CD4-positive, CD25-positive, alpha-beta regulatory T cell (primary cell): ENCODE results near the gene MYBPC2. TPM values are rescaled to one million over a fixed set of nuclear protein-coding genes. Genes with fewer than 3 reads are reported as not detected.

Experiments used
- ATAC-seq, 2 donors: fragments of 150-1000 bp; cut with Tn5 transposase; one replicate each; pipeline ENCODE4 v1.10.0; 2021; ENCODE audit warnings: low read depth in 2 of 2, moderate number of reproducible peaks in 2 of 2, moderate library complexity in 1 of 2
- DNase-seq, 3 donors: peaks; one replicate each; pipeline versions ENCODE4 v3.0.0 to v3.0.0-alpha.2; 2012 to 2022; ENCODE audit warnings: mixed read lengths in 1 of 3
- H3K27ac ChIP-seq: one replicate; pipeline ENCODE4 v1.7.0; 2013; ENCODE audit warnings: mild to moderate bottlenecking, low read length; ENCODE audit not compliant: insufficient read depth, poor library complexity, severe bottlenecking
- H3K27me3 ChIP-seq: one replicate; pipeline ENCODE4 v1.7.0; 2013; ENCODE audit warnings: low read length; ENCODE audit not compliant: control insufficient read depth, insufficient read depth
- H3K36me3 ChIP-seq: one replicate; pipeline ENCODE4 v1.7.0; 2013; ENCODE audit warnings: mild to moderate bottlenecking, low read length, moderate library complexity; ENCODE audit not compliant: control insufficient read depth, insufficient read depth
- H3K4me1 ChIP-seq: 2 replicates; pipeline ENCODE4 v1.7.0; 2013; ENCODE audit warnings: mild to moderate bottlenecking, low read length; ENCODE audit not compliant: insufficient read depth, control insufficient read depth, poor library complexity, severe bottlenecking
- H3K4me3 ChIP-seq: one replicate; pipeline ENCODE4 v1.7.0; 2013; ENCODE audit warnings: low read depth, mild to moderate bottlenecking, low read length, moderate library complexity
- H3K9me3 ChIP-seq, 2 experiments: 1 replicate in 1 of 2; 2 replicates in 1 of 2; pipeline ENCODE4 v1.7.0; 2013; ENCODE audit warnings: low read length in 2 of 2, mild to moderate bottlenecking in 1 of 2, moderate library complexity in 1 of 2; ENCODE audit not compliant: control insufficient read depth in 2 of 2
- H3K27ac Mint-ChIP-seq, 3 donors: one replicate each; pipeline ENCODE4 v1.8.0; 2020 to 2022; ENCODE audit warnings: mild to moderate bottlenecking in 3 of 3, mixed read lengths in 3 of 3, moderate library complexity in 2 of 3
- H3K27me3 Mint-ChIP-seq: one replicate; pipeline ENCODE4 v1.8.0; 2022; ENCODE audit warnings: mild to moderate bottlenecking, mixed read lengths
- H3K36me3 Mint-ChIP-seq: one replicate; pipeline ENCODE4 v1.8.0; 2020; ENCODE audit warnings: mixed read lengths
- H3K4me1 Mint-ChIP-seq, 4 donors: one replicate each; pipeline ENCODE4 v1.8.0; 2020 to 2022; ENCODE audit warnings: mixed read lengths in 4 of 4, mild to moderate bottlenecking in 1 of 4
- H3K4me3 Mint-ChIP-seq, 4 donors: one replicate each; pipeline ENCODE4 v1.8.0; 2020 to 2022; ENCODE audit warnings: mild to moderate bottlenecking in 4 of 4, mixed read lengths in 4 of 4, moderate library complexity in 3 of 4
- H3K9me3 Mint-ChIP-seq, 7 donors: one replicate each; pipeline ENCODE4 v1.8.0; 2020 to 2022; ENCODE audit warnings: mixed read lengths in 7 of 7, mild to moderate bottlenecking in 3 of 7, moderate library complexity in 2 of 7
- polyA plus RNA-seq, 4 donors: library from polyadenylated mRNA; unstranded; fragments of 300-500 nt; fragmentation: Illumina TruSeq; gene quantifications; one replicate each; pipeline ENCODE4 v1.2.3, GENCODE V29; 2021
- total RNA-seq: library from RNA; stranded (reverse); gene quantifications from one replicate; pipeline ENCODE4 v1.2.3, GENCODE V29; 2022

MYBPC2 gene
- total and polyA plus RNA-seq, 5 donors from 2014 or later, result 0.23 to 0.49 TPM; not detected in 3

GRCh38 chr19:50413096-50413495, 19.6 kb upstream of the MYBPC2 start:
- ATAC-seq, result no peak
- Histone ChIP-seq H3K27me3 (no peaks in the 10 kb centered on the region), H3K36me3 (no peaks in the 10 kb centered on the region), H3K4me3 (no peak overlapping the region), H3K4me1 (peaks cover 5% of the 10 kb centered on the region), H3K27ac (no peak overlapping the region), H3K9me3 (no peaks in the 10 kb centered on the region)
- Mint-ChIP-seq H3K9me3 (no peaks in the 10 kb centered on the region), H3K4me3 (no peak overlapping the region), H3K4me1 (no peaks in the 10 kb centered on the region), H3K36me3 (no peaks in the 10 kb centered on the region), H3K27me3 (no peaks in the 10 kb centered on the region), H3K27ac (no peak overlapping the region)
- no peak for DNase-seq

DNA sequence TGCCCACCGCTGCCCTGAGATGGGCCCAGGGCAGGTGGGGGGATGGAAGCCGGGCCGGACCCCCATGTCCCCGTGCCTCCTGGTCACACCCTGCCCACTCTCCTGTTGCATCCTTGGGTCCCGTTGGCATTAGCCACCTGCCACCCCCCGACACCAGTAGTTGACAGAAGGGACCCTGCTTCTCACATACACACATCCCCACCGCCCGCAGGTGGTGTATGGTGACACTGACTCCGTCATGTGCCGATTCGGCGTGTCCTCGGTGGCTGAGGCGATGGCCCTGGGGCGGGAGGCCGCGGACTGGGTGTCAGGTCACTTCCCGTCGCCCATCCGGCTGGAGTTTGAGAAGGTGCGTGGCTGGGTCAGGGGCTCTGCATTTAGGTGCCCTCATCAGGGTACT, 19.2 kb upstream of the MYBPC2 start:
- H3K27ac Mint-ChIP-seq, result no peak overlapping the region
- DNase-seq (no peak), ATAC-seq (no peak)
- no peak overlapping the region for H3K4me3 Mint-ChIP-seq
- H3K9me3 Mint-ChIP-seq, result no peaks in the 10 kb centered on the region
- no peak overlapping the region for H3K27ac ChIP-seq
- H3K4me1 ChIP-seq, result peaks cover 5% of the 10 kb centered on the region
- H3K4me1 Mint-ChIP-seq, result no peaks in the 10 kb centered on the region
- no peaks in the 10 kb centered on the region for H3K27me3 ChIP-seq
- H3K36me3 Mint-ChIP-seq, result no peaks in the 10 kb centered on the region
- H3K27me3 Mint-ChIP-seq, result no peaks in the 10 kb centered on the region
- no peak overlapping the region for H3K4me3 ChIP-seq
- no peaks in the 10 kb centered on the region for H3K9me3 ChIP-seq
- no peaks in the 10 kb centered on the region for H3K36me3 ChIP-seq

DNA sequence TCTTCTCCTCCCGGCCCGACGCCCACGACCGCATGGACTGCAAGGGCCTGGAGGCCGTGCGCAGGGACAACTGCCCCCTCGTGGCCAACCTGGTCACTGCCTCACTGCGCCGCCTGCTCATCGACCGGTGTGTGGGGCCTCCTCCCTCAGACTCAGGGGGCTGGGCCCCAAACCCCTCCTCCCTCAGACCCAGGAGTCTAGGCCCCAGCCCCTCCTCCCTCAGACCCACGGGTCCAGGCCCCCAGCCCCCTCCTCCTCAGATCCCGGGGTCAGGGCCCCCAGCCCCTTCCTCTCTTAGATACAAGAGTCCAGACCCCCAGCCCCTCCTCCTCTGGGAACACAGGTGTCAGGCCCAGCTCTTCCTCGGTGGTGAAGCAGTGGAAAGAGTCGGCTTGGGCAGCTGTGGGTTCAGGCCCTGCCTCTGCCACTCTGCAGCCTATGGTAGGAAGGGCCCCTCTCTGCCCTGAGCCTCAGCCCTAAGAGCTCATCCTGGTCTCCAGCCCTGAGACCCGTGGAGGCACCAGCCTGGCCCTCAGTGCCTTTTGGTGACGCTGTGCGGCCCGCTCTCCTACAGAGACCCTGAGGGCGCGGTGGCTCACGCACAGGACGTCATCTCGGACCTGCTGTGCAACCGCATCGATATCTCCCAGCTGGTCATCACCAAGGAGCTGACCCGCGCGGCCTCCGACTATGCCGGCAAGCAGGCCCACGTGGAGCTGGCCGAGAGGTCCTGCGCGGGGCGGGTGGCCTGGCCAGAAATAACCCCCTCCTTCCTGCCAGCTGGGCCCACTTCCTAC, 17.6 kb upstream of the MYBPC2 start:
- DNase-seq (peak; percentile 62 to 68 (median 66)), ATAC-seq (peak; percentile 58 to 70)
- Histone ChIP-seq H3K27ac (peak overlapping the region; percentile 33), H3K27me3 (no peaks in the 10 kb centered on the region), H3K4me3 (no peak overlapping the region), H3K4me1 (peaks cover 5% of the 10 kb centered on the region), H3K9me3 (no peaks in the 10 kb centered on the region), H3K36me3 (no peaks in the 10 kb centered on the region)
- peak overlapping the region in 1 of 3 donors; percentile 31 for H3K27ac Mint-ChIP-seq
- H3K27me3 Mint-ChIP-seq, result peaks cover 10% of the 10 kb centered on the region
- peaks cover 0 to 3% (median 3%) of the 10 kb centered on the region in 4 donors for H3K4me1 Mint-ChIP-seq
- H3K36me3 Mint-ChIP-seq, result peaks cover 4% of the 10 kb centered on the region
- H3K9me3 Mint-ChIP-seq, result no peaks in the 10 kb centered on the region
- H3K4me3 Mint-ChIP-seq, result no peak overlapping the region

DNA sequence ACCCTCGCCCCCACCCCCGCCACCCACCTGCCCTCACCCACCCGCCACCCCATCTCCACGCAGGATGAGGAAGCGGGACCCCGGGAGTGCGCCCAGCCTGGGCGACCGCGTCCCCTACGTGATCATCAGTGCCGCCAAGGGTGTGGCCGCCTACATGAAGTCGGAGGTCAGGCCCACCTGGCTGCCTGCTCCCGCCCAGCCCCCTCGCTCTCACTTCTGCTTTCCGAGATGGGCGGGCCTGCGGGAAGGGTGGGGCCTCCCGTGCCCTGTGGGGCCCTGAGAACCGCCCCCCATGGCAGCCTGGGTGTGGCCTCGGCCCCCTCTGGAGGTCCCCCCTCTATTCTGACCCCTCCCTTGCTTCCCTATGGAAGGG, 17.0 kb upstream of the MYBPC2 start:
- no peaks in the 10 kb centered on the region for H3K27me3 ChIP-seq
- Mint-ChIP-seq H3K4me3 (no peak overlapping the region), H3K27ac (no peak overlapping the region), H3K9me3 (no peaks in the 10 kb centered on the region), H3K27me3 (peaks cover 16% of the 10 kb centered on the region), H3K4me1 (peaks cover 0 to 6% (median 4%) of the 10 kb centered on the region in 4 donors), H3K36me3 (peaks cover 4% of the 10 kb centered on the region)
- ATAC-seq (peak; percentile 38 to 47), DNase-seq (no peak)
- H3K36me3 ChIP-seq, result no peaks in the 10 kb centered on the region
- H3K4me1 ChIP-seq, result peaks cover 5% of the 10 kb centered on the region
- no peak overlapping the region for H3K4me3 ChIP-seq
- no peaks in the 10 kb centered on the region for H3K9me3 ChIP-seq
- H3K27ac ChIP-seq, result no peak overlapping the region

DNA sequence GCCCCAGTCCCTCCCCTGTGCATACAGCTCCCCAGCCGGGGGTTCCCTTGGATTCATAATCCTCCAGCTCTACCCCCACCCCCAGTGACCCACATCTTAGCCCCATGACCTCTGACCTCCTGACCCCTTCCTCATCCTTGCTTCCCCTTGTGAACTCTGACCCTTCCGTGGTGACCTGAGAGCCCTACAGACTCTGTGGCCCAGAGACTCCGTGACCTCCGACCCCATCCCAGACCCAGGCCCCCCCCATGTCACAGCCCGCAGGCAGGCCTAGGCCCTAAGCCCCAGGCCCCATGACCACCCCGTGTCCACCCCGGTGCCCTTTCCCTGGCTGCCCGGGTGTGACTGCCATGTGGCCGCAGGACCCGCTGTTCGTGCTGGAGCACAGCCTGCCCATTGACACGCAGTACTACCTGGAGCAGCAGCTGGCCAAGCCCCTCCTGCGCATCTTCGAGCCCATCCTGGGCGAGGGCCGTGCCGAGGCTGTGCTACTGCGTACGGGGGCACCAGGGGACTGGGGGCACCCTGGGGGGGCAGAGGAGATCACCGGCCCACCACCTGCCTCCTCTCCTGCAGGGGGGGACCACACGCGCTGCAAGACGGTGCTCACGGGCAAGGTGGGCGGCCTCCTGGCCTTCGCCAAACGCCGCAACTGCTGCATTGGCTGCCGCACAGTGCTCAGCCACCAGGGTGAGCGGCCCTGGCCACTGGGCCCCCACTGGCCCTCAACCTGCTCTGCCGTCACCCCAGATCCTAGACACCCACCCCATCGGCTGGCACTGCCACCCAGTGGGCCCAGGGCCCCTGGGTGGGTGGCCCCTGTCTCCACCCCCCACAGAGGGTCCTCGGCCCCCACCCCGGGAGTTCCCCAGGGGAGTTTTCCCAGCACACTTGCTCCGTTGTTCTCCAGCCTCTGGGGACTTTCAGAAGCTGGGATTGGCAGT, 16.4 kb upstream of the MYBPC2 start:
- H3K9me3 Mint-ChIP-seq, result peaks cover 0 to 1% (median 0%) of the 10 kb centered on the region in 7 donors
- H3K4me3 ChIP-seq, result no peak overlapping the region
- H3K4me3 Mint-ChIP-seq, result no peak overlapping the region
- H3K36me3 Mint-ChIP-seq, result peaks cover 4% of the 10 kb centered on the region
- H3K27me3 Mint-ChIP-seq, result peaks cover 20% of the 10 kb centered on the region
- no peak for DNase-seq
- no peak for ATAC-seq
- no peaks in the 10 kb centered on the region for H3K36me3 ChIP-seq
- no peak overlapping the region for H3K27ac Mint-ChIP-seq
- H3K4me1 Mint-ChIP-seq, result peaks cover 0 to 6% (median 4%) of the 10 kb centered on the region in 4 donors
- no peaks in the 10 kb centered on the region for H3K9me3 ChIP-seq
- no peak overlapping the region for H3K27ac ChIP-seq
- H3K27me3 ChIP-seq, result peaks cover 2% of the 10 kb centered on the region
- peaks cover 5% of the 10 kb centered on the region for H3K4me1 ChIP-seq

DNA sequence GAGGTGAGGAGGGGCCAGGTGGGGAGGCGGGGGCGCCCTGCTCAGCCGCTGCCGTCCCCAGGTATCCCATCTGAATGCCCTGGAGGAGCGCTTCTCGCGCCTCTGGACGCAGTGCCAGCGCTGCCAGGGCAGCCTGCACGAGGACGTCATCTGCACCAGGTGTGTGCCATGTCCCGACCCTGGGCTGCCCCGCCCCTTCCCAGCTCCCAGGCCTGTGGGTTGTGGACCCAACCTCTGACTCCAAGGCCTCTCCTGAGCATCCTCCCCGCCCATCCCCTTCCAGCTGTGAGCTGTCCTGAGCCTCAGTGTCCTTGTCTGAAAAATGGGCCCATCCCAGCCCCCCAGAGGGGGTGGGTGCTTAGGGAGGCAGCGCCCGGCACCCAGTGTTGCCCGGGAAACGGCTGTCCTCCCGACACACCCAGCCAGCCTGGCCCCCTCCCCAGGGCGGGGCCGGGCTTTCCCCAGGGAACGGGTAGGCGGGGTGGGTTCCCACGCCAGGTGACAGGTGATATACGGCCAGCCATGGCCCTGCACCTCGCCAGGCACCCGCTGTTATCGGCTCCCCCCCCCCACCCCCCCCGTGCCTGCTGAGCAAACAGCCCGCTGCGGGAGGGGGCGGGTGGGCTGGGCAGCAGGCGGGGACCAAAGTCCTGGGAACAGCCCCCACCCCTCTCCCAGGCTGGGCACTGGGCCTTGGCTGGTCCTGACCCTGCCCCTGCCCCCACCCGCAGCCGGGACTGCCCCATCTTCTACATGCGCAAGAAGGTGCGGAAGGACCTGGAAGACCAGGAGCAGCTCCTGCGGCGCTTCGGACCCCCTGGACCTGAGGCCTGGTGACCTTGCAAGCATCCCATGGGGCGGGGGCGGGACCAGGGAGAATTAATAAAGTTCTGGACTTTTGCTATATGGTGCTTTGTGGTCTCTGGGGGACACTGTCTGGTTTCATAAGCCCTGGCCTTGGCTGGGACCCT, 15.3 kb upstream of the MYBPC2 start:
- no peak overlapping the region for H3K4me3 Mint-ChIP-seq
- peaks cover 0 to 6% (median 4%) of the 10 kb centered on the region in 4 donors for H3K4me1 Mint-ChIP-seq
- H3K27me3 ChIP-seq, result peaks cover 2% of the 10 kb centered on the region
- H3K27ac ChIP-seq, result no peak overlapping the region
- peaks cover 4% of the 10 kb centered on the region for H3K36me3 Mint-ChIP-seq
- H3K4me3 ChIP-seq, result no peak overlapping the region
- H3K27me3 Mint-ChIP-seq, result peaks cover 29% of the 10 kb centered on the region
- ATAC-seq (no peak), DNase-seq (no peak)
- peaks cover 5% of the 10 kb centered on the region for H3K4me1 ChIP-seq
- H3K27ac Mint-ChIP-seq, result no peak overlapping the region
- H3K36me3 ChIP-seq, result no peaks in the 10 kb centered on the region
- no peaks in the 10 kb centered on the region for H3K9me3 ChIP-seq
- peaks cover 0 to 1% (median 0%) of the 10 kb centered on the region in 7 donors for H3K9me3 Mint-ChIP-seq
